Measurements from ENCODE around the gene ZNF726.
"Not testable (repeated sequence)": the region's sequence is repeated elsewhere in the genome, so short reads cannot be mapped to it uniquely, and the experiment has no call there.

ZNF726 gene

GRCh38 chr19:23949611-23950010 is 34.9 kb downstream of the ZNF726 start:
- no peak for DNase-seq

- DNase-seq: no peak
These were observed 41.4 kb downstream of the ZNF726 start for GRCh38 chr19:23956051-23956450.

- peak; percentile 35 for DNase-seq
These were observed 43.1 kb downstream of the ZNF726 start for GRCh38 chr19:23957660-23958281.

GRCh38 chr19:23963396-23963795 is 48.7 kb downstream of the ZNF726 start:
- not testable (repeated sequence) for DNase-seq

GRCh38 chr19:23963881-23964280 is 49.2 kb downstream of the ZNF726 start:
- DNase-seq: not testable (repeated sequence)

GRCh38 chr19:23964334-23964733 is 49.6 kb downstream of the ZNF726 start:
- DNase-seq: not testable (repeated sequence)

GRCh38 chr19:23969630-23970029 is 54.9 kb downstream of the ZNF726 start:
- no peak for DNase-seq

- no peak for DNase-seq
These were observed 56.9 kb downstream of the ZNF726 start for GRCh38 chr19:23971598-23971997.

- no peak for DNase-seq
These were observed 57.5 kb downstream of the ZNF726 start for GRCh38 chr19:23972161-23972560.

GRCh38 chr19:23974941-23975340 is 60.3 kb downstream of the ZNF726 start:
- no peak for DNase-seq

- DNase-seq: not testable (repeated sequence)
These were observed 61.9 kb downstream of the ZNF726 start for GRCh38 chr19:23976631-23977030.

- not testable (repeated sequence) for DNase-seq
These were observed 62.6 kb downstream of the ZNF726 start for GRCh38 chr19:23977256-23977655.

GRCh38 chr19:23978068-23978467 is 63.4 kb downstream of the ZNF726 start:
- no peak for DNase-seq

GRCh38 chr19:23980805-23981204 is 66.1 kb downstream of the ZNF726 start:
- DNase-seq: no peak

GRCh38 chr19:23981863-23982262 is 67.2 kb downstream of the ZNF726 start:
- no peak for DNase-seq

GRCh38 chr19:23983406-23983805 is 68.7 kb downstream of the ZNF726 start:
- no peak for DNase-seq
